Keratinocyte (primary cell): ENCODE data around the gene CD72. TPM values are rescaled to one million over a fixed set of nuclear protein-coding genes. Genes with fewer than 3 reads are reported as not detected.

Experiments
- DNase-seq: peaks from one replicate; pipeline ENCODE4 v3.0.0-alpha.2; 2011; ENCODE audit warnings: low read depth, missing footprints, low spot score
- FAIRE-seq: peaks from 2 replicates; lab custom pipeline; 2011; peaks lifted over from hg19 to GRCh38; lab: Jason Lieb, UNC
- H2AFZ ChIP-seq: 2 replicates; pipeline ENCODE4 v1.6.0; 2012; ENCODE audit warnings: low read length, control low read depth, inconsistent platforms; ENCODE audit not compliant: control insufficient read depth
- H3K27ac ChIP-seq: 2 replicates; pipeline ENCODE4 v1.5.1; 2011; ENCODE audit warnings: low read length; ENCODE audit not compliant: control insufficient read depth, insufficient read depth
- H3K27me3 ChIP-seq: 3 replicates; pipeline ENCODE4 v1.6.0; 2011; ENCODE audit warnings: low read length; ENCODE audit not compliant: control insufficient read depth, insufficient read depth; ENCODE audit errors: extremely low read depth
- H3K36me3 ChIP-seq, 2 experiments: 2 replicates in 1 of 2; 3 replicates in 1 of 2; pipeline ENCODE4 v1.5.1; 2011; ENCODE audit warnings: low read length in 2 of 2, mild to moderate bottlenecking in 1 of 2; ENCODE audit not compliant: control insufficient read depth in 2 of 2, insufficient read depth in 2 of 2; ENCODE audit errors: extremely low read depth in 1 of 2
- H3K4me1 ChIP-seq: 3 replicates; pipeline ENCODE4 v1.5.1; 2011; ENCODE audit warnings: low read length; ENCODE audit not compliant: control insufficient read depth, insufficient read depth; ENCODE audit errors: extremely low read depth
- H3K4me2 ChIP-seq: 3 replicates; pipeline ENCODE4 v1.6.0; 2011; ENCODE audit warnings: low read depth, low read length; ENCODE audit not compliant: control insufficient read depth, insufficient read depth; ENCODE audit errors: extremely low read depth
- H3K4me3 ChIP-seq, 3 experiments: fragments of 200-600 bp in 1 of 3; sonication (generic) in 1 of 3; 2 replicates in 2 of 3; 3 replicates in 1 of 3; pipeline ENCODE4 v1.5.1; 2011 to 2016; ENCODE audit warnings: low read length in 3 of 3, mild to moderate bottlenecking in 3 of 3, control low read depth in 2 of 3, inconsistent platforms in 1 of 3, low read depth in 1 of 3, mixed read lengths in 1 of 3, mixed run types in 1 of 3, moderate library complexity in 1 of 3; ENCODE audit not compliant: control insufficient read depth in 2 of 3, insufficient read depth in 2 of 3; ENCODE audit errors: extremely low read depth in 1 of 3
- H3K79me2 ChIP-seq: 2 replicates; pipeline ENCODE4 v1.6.0; 2012; ENCODE audit warnings: low read length; ENCODE audit not compliant: control insufficient read depth, insufficient read depth
- H3K9ac ChIP-seq: 3 replicates; pipeline ENCODE4 v1.6.0; 2011; ENCODE audit warnings: low read length; ENCODE audit not compliant: control insufficient read depth, insufficient read depth; ENCODE audit errors: extremely low read depth
- H3K9me1 ChIP-seq: 3 replicates; pipeline ENCODE4 v1.6.0; 2011; ENCODE audit warnings: low read length; ENCODE audit not compliant: control insufficient read depth, insufficient read depth; ENCODE audit errors: extremely low read depth
- H3K9me3 ChIP-seq: 2 replicates; pipeline ENCODE4 v1.5.1; 2012; ENCODE audit warnings: low read depth, low read length; ENCODE audit not compliant: control insufficient read depth
- H4K20me1 ChIP-seq: 3 replicates; pipeline ENCODE4 v1.6.0; 2011; ENCODE audit warnings: low read length; ENCODE audit not compliant: control insufficient read depth, insufficient read depth; ENCODE audit errors: extremely low read depth
- EZH2 ChIP-seq: IDR thresholded peaks from one replicate; pipeline ENCODE4 v1.6.1; 2012; ENCODE audit warnings: inconsistent platforms, mild to moderate bottlenecking, low read length, moderate library complexity
- dilution Hi-C: fragments of 300-500 bp; cut with MboI; formaldehyde crosslinking; loops from one replicate; pipeline ENCODE4 v1.7.0; 2020; ENCODE audit warnings: low sequenced_read_pairs; ENCODE audit not compliant: extremely low pct_ligation_motif_present
- polyA plus RNA-seq, 5 experiments: library from polyadenylated mRNA; depleted of rRNA in 3 of 5; stranded (reverse) in 3 of 5; stranded (forward) in 1 of 5; unstranded in 1 of 5; fragments of >200 nt; gene quantifications; 1 replicate in 1 of 5; 2 replicates in 3 of 5; 3 replicates in 1 of 5; pipeline versions ENCODE4 v1.2.1 to v1.2.3, GENCODE V29; 2011 to 2012; ENCODE audit warnings: missing spikeins in 2 of 5, low read depth in 1 of 5, low replicate concordance in 1 of 5
- TF ChIP-seq, protein P1 (sequence below), 3 experiments: IDR thresholded peaks in 1 of 3; conservative IDR thresholded peaks in 1 of 3; optimal IDR thresholded peaks in 1 of 3; 2 replicates in 2 of 3; 3 replicates in 1 of 3; pipeline versions ENCODE3 to v1.5.1; 2011; ENCODE audit warnings: low read length in 3 of 3, mild to moderate bottlenecking in 3 of 3, moderate library complexity in 2 of 3, control low read depth in 1 of 3, inconsistent platforms in 1 of 3; ENCODE audit not compliant: insufficient read depth in 2 of 3; ENCODE audit errors: extremely low read depth in 1 of 3

The CD72 gene
- polyA plus RNA-seq, 1 donor (not counting 4 experiments of a cell fraction or from before 2014, with no cell fraction given) = 0.66 TPM

DNA sequence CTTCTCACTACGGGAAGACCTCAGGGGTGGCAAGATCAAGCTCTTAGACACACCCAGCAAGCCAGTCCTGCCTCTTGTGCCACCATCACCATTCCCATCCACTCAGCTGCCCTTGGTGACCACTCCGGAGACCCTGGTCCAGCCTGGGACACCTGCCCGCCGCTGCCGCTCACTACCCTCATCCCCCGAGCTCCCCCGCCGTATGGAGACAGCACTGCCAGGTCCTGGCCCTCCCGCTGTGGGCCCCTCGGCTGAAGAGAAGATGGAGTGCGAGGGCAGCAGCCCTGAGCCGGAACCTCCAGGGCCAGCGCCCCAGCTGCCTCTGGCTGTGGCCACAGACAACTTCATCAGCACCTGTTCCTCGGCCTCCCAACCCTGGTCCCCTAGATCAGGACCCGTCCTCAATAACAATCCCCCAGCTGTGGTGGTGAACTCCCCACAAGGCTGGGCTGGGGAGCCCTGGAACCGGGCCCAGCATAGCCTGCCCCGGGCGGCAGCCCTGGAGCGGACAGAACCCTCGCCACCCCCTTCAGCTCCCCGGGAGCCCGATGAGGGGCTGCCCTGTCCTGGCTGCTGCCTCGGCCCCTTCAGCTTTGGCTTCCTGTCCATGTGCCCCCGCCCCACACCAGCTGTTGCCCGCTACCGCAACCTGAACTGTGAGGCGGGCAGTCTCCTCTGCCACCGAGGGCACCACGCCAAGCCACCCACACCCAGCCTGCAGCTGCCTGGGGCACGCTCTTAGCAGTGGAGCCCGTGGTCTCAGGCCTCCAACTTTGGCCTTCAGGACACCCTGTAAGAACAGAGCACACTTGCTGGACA lies 9.0 kb downstream of the CD72 start:
- no peak overlapping the region for H2AFZ ChIP-seq
- TF ChIP-seq, protein P1, sequence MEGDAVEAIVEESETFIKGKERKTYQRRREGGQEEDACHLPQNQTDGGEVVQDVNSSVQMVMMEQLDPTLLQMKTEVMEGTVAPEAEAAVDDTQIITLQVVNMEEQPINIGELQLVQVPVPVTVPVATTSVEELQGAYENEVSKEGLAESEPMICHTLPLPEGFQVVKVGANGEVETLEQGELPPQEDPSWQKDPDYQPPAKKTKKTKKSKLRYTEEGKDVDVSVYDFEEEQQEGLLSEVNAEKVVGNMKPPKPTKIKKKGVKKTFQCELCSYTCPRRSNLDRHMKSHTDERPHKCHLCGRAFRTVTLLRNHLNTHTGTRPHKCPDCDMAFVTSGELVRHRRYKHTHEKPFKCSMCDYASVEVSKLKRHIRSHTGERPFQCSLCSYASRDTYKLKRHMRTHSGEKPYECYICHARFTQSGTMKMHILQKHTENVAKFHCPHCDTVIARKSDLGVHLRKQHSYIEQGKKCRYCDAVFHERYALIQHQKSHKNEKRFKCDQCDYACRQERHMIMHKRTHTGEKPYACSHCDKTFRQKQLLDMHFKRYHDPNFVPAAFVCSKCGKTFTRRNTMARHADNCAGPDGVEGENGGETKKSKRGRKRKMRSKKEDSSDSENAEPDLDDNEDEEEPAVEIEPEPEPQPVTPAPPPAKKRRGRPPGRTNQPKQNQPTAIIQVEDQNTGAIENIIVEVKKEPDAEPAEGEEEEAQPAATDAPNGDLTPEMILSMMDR (optimal IDR thresholded peaks at IDR 0.05 in 1 of 3, IDR thresholded peaks at IDR 0.05 in 1 of 3, conservative IDR thresholded peaks at IDR 0.05 in 1 of 3; ENCODE audit: extremely low read depth in 1 of 3, insufficient read depth in 2 of 3, low read length in 3 of 3) = no peak
- no peak for TF ChIP-seq EZH2
- peaks cover 9 to 25% of the 10 kb centered on the region in 2 experiments for H3K36me3 ChIP-seq
- H3K9me1 ChIP-seq = no peaks in the 10 kb centered on the region
- H3K9me3 ChIP-seq = no peaks in the 10 kb centered on the region
- H3K4me1 ChIP-seq = peaks cover 11% of the 10 kb centered on the region
- H4K20me1 ChIP-seq = no peaks in the 10 kb centered on the region
- peaks cover 9% of the 10 kb centered on the region for H3K79me2 ChIP-seq
- no peak overlapping the region for H3K9ac ChIP-seq
- FAIRE-seq (no peak), DNase-seq (no peak)
- H3K27ac ChIP-seq = no peak overlapping the region
- no peak overlapping the region for H3K4me3 ChIP-seq
- dilution Hi-C loops = no loop called here
- H3K4me2 ChIP-seq = no peak overlapping the region
- H3K27me3 ChIP-seq = no peaks in the 10 kb centered on the region

DNA sequence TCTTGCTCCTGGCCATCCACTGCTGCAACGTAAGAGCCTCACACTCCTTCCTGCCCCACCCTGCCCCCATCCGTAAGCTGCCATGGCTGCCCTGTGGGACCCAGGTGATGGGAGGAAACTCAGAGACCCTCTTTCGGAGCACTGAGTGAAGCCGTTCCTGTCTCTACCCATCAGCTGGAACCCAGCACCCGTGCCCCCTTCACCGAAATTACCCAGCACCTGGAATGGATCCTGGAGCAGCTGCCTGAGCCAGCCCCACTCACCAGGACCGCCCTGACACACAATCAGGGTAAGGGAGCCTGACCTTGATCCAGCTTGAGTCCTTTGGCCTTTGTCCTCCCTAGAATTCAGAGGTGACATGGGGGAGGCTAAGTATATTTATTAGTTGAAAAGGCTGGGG lies 10.0 kb downstream of the CD72 start:
- Histone ChIP-seq H3K79me2 (peaks cover 9% of the 10 kb centered on the region), H3K27ac (no peak overlapping the region), H4K20me1 (no peaks in the 10 kb centered on the region), H3K27me3 (no peaks in the 10 kb centered on the region), H3K4me1 (peaks cover 16% of the 10 kb centered on the region), H3K4me2 (no peak overlapping the region), H2AFZ (no peak overlapping the region), H3K9me3 (no peaks in the 10 kb centered on the region), H3K36me3 (peaks cover 9 to 25% of the 10 kb centered on the region in 2 experiments), H3K9me1 (no peaks in the 10 kb centered on the region), H3K9ac (no peak overlapping the region), H3K4me3 (no peak overlapping the region)
- dilution Hi-C loops = no loop called here
- no peak for DNase-seq
- no peak for FAIRE-seq
- TF ChIP-seq, protein P1 (optimal IDR thresholded peaks at IDR 0.05 in 1 of 3, IDR thresholded peaks at IDR 0.05 in 1 of 3, conservative IDR thresholded peaks at IDR 0.05 in 1 of 3; ENCODE audit: extremely low read depth in 1 of 3, insufficient read depth in 2 of 3, low read length in 3 of 3) = no peak
- no peak for TF ChIP-seq EZH2
